DMS153 (cell line): ENCODE results near the gene FAM83B.
"Not testable (repeated sequence)": the region's sequence is repeated elsewhere in the genome, so short reads cannot be mapped to it uniquely, and the experiment has no call there.

Experiments used
- DNase-seq: peaks from one replicate; lab custom pipeline; 2025; lab: John Stamatoyannopoulos, UW

FAM83B gene

GRCh38 chr6:54897462-54898189 lies 51.1 kb downstream of the FAM83B start:
- no peak for DNase-seq

GRCh38 chr6:54898767-54899166 lies 52.2 kb downstream of the FAM83B start:
- no peak for DNase-seq

GRCh38 chr6:54899442-54899841 lies 52.9 kb downstream of the FAM83B start:
- no peak for DNase-seq

GRCh38 chr6:54899986-54900385 lies 53.4 kb downstream of the FAM83B start:
- no peak for DNase-seq

GRCh38 chr6:54900666-54901065 lies 54.1 kb downstream of the FAM83B start:
- no peak for DNase-seq

- DNase-seq = no peak
Measured at GRCh38 chr6:54903884-54904283, 57.3 kb downstream of the FAM83B start.

- no peak for DNase-seq
Measured at GRCh38 chr6:54907355-54907754, 60.8 kb downstream of the FAM83B start.

GRCh38 chr6:54909184-54909583 lies 62.6 kb downstream of the FAM83B start:
- no peak for DNase-seq

GRCh38 chr6:54910431-54910884 lies 63.9 kb downstream of the FAM83B start:
- DNase-seq = no peak

- no peak for DNase-seq
Measured at GRCh38 chr6:54910921-54911320, 64.3 kb downstream of the FAM83B start.

GRCh38 chr6:54913211-54913610 lies 66.6 kb downstream of the FAM83B start:
- no peak for DNase-seq

- peak; percentile 5 for DNase-seq
Measured at GRCh38 chr6:54916858-54917257, 70.3 kb downstream of the FAM83B start.

- no peak for DNase-seq
Measured at GRCh38 chr6:54920628-54921027, 74.1 kb downstream of the FAM83B start.

- no peak for DNase-seq
Measured at GRCh38 chr6:54921891-54922290, 75.3 kb downstream of the FAM83B start.

GRCh38 chr6:54929245-54929909 lies 82.8 kb downstream of the FAM83B start:
- no peak for DNase-seq

- DNase-seq = no peak
Measured at GRCh38 chr6:54932622-54933021, 86.1 kb downstream of the FAM83B start.

- DNase-seq = no peak
Measured at GRCh38 chr6:54935739-54936138, 89.2 kb downstream of the FAM83B start.

- no peak for DNase-seq
Measured at GRCh38 chr6:54937371-54937770, 90.8 kb downstream of the FAM83B start.

- no peak for DNase-seq
Measured at GRCh38 chr6:54957698-54958097, 111.1 kb downstream of the FAM83B start.

- no peak for DNase-seq
Measured at GRCh38 chr6:54958446-54958845, 111.9 kb downstream of the FAM83B start.

GRCh38 chr6:54959820-54960219 lies 113.2 kb downstream of the FAM83B start:
- no peak for DNase-seq

GRCh38 chr6:54961372-54961771 lies 114.8 kb downstream of the FAM83B start:
- not testable (repeated sequence) for DNase-seq

GRCh38 chr6:54970337-54970736 lies 123.8 kb downstream of the FAM83B start:
- no peak for DNase-seq

GRCh38 chr6:54971825-54972224 lies 125.3 kb downstream of the FAM83B start:
- DNase-seq = no peak
